Measurements from ENCODE around the gene HRH2. TPM values are rescaled to one million over a fixed set of nuclear protein-coding genes. Genes with fewer than 3 reads are reported as not detected.

The HRH2 gene
- total RNA-seq, 1 experiment from 2014 or later, result 3.3 TPM

DNA sequence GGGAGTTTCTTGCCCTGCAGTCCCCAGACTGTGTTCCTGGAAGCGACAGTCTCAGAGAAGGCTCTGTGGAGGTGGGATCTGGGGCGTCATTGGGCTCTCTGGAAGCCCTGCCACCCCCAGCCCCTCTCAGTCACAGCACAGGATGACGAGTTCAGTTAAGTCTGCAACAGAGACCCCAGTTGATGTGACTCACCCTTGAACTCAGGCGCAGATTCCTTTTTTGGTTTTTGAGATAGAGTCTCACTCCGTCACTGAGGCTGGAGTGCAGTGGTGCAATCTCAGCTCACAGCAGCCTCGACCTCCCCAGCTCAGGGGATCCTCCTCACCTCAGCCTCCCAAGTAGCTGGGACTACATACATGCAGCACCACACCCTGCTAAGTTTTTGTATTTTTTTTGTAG is 8.3 kb downstream of the HRH2 start:
- Histone ChIP-seq H4K20me1 (ENCODE audit: control insufficient read depth, insufficient read depth, insufficient read length) (no peaks in the 10 kb centered on the region), H3K14ac (ENCODE audit: insufficient read depth, low read length) (no peak overlapping the region; the same call in 1 of the 2 replicates), H2BK12ac (ENCODE audit: insufficient read length, low read depth, low read length) (no peak overlapping the region), H3K4me2 (ENCODE audit: insufficient read depth, insufficient read length, low read length) (no peak overlapping the region), H3K4me1 (ENCODE audit: insufficient read depth, low read length) (no peaks in the 10 kb centered on the region), H3K18ac (ENCODE audit: insufficient read length, low read depth, low read length) (no peak overlapping the region), H2AK5ac (ENCODE audit: insufficient read length, low read length) (no peak overlapping the region), H3T11ph (ENCODE audit: low read length) (no peak overlapping the region), H2BK15ac (ENCODE audit: low read depth, low read length) (no peak overlapping the region), H2BK5ac (ENCODE audit: insufficient read length, low read length) (no peak overlapping the region), H3K23ac (ENCODE audit: insufficient read length, low read depth, low read length) (no peak overlapping the region), H3K27ac (ENCODE audit: insufficient read length, low read depth, low read length) (no peak overlapping the region), H2AFZ (ENCODE audit: low read length) (no peak overlapping the region), H3K56ac (ENCODE audit: insufficient read length, low read depth, low read length) (no peak overlapping the region), H4K8ac (replicated peaks; ENCODE audit: insufficient read length, low read depth, low read length) (no peak overlapping the region), H3K9me3 (ENCODE audit: control insufficient read depth, low read depth, low read length) (no peaks in the 10 kb centered on the region), H3K9ac (ENCODE audit: extremely low read depth, insufficient read length, low read length) (no peak overlapping the region), H3K79me2 (ENCODE audit: insufficient read depth, low read length) (no peaks in the 10 kb centered on the region), H3K4ac (ENCODE audit: low read depth, low read length) (no peak overlapping the region), H4K91ac (ENCODE audit: insufficient read length, low read depth, low read length) (no peak overlapping the region), H2BK120ac (ENCODE audit: low read depth, low read length, poor library complexity, severe bottlenecking) (no peak overlapping the region), H3K23me2 (ENCODE audit: insufficient read length, low read depth, low read length, poor library complexity, severe bottlenecking) (no peaks in the 10 kb centered on the region), H4K5ac (ENCODE audit: insufficient read length, low read depth, low read length) (no peak overlapping the region), H3K27me3 (ENCODE audit: insufficient read depth, low read length) (no peaks in the 10 kb centered on the region), H3K79me1 (ENCODE audit: insufficient read depth, low read depth, low read length, poor library complexity, severe bottlenecking) (no peaks in the 10 kb centered on the region), H2BK20ac (ENCODE audit: low read depth, low read length, poor library complexity, severe bottlenecking) (no peak overlapping the region)
- TF ChIP-seq, protein P1, sequence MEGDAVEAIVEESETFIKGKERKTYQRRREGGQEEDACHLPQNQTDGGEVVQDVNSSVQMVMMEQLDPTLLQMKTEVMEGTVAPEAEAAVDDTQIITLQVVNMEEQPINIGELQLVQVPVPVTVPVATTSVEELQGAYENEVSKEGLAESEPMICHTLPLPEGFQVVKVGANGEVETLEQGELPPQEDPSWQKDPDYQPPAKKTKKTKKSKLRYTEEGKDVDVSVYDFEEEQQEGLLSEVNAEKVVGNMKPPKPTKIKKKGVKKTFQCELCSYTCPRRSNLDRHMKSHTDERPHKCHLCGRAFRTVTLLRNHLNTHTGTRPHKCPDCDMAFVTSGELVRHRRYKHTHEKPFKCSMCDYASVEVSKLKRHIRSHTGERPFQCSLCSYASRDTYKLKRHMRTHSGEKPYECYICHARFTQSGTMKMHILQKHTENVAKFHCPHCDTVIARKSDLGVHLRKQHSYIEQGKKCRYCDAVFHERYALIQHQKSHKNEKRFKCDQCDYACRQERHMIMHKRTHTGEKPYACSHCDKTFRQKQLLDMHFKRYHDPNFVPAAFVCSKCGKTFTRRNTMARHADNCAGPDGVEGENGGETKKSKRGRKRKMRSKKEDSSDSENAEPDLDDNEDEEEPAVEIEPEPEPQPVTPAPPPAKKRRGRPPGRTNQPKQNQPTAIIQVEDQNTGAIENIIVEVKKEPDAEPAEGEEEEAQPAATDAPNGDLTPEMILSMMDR (conservative IDR thresholded peaks at IDR 0.05), result no peak
- peaks cover 5 to 13% of the 10 kb centered on the region in 2 experiments for H3K4me1 Mint-ChIP-seq
- H3K36me3 Mint-ChIP-seq (ENCODE audit: insufficient read depth in 1 of 3, low read depth in 3 of 3), result no peaks in the 10 kb centered on the region
- H3K27me3 Mint-ChIP-seq (ENCODE audit: low read depth), result peaks cover 2% of the 10 kb centered on the region; the same call in 1 of the 2 replicates
- H3K27ac Mint-ChIP-seq, result no peak overlapping the region
- DNase-seq, result no peak
- WGBS (ENCODE audit: extremely low coverage, insufficient read length, low lambda C conversion rate), result no CpG with 5 or more reads among the region's 6 CpGs
- H3K9me3 Mint-ChIP-seq, result no peaks in the 10 kb centered on the region
- H3K4me3 Mint-ChIP-seq, result no peak overlapping the region
